Islet of Langerhans (tissue), 1 donor: ENCODE measurements around the gene HINT1.
"Not testable (repeated sequence)": the region's sequence is repeated elsewhere in the genome, so short reads cannot be mapped to it uniquely, and the experiment has no call there.

Experiments used
- FAIRE-seq: peaks from one replicate; lab custom pipeline; 2011; peaks lifted over from hg19 to GRCh38; lab: Jason Lieb, UNC

HINT1 gene

GRCh38 chr5:131170540-131171275 lies 5.7 kb upstream of the HINT1 start, which contains the start of gene LYRM7:
Gene LYRM7 (plus strand): TSS chr5:131170944. CDS start chr5:131171021, 77 bp downstream.
- FAIRE-seq, result peak; percentile 98

DNA sequence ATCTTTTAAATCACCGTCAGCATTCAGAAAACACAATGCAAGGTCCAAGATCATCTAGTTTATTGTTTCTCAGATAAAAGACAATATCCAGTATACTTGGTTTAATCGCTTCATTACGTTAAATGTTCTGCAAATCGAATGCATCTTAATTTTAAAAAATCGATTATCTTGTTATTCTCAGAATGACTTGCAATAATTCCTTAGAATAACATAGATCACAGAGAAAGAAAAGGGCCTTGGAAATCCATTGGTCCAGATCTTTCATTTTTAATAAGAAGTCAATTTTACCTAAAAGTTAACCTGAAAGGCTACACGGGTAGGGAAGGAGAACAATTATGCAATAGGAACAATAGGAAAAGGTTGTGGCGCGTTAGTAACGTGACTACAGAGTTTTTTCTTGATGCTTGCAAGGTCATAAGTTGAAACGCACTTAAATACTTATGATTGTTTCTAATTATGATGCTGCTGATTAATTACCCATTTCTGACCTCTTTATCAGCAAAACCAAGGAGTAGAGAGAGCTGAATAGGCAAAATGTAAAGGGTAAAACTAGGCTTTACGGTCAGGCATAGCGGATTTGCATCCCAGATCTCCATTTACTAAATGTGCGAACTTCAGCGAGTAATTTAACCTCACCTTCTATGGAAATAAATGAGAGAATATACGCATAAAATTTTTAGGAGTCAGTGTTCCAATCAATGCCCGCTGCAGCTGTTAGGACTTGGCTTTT lies 4.9 kb upstream of the HINT1 start:
- no peak for FAIRE-seq

GRCh38 chr5:131167615-131168014 lies 2.6 kb upstream of the HINT1 start:
- FAIRE-seq, result no peak

DNA sequence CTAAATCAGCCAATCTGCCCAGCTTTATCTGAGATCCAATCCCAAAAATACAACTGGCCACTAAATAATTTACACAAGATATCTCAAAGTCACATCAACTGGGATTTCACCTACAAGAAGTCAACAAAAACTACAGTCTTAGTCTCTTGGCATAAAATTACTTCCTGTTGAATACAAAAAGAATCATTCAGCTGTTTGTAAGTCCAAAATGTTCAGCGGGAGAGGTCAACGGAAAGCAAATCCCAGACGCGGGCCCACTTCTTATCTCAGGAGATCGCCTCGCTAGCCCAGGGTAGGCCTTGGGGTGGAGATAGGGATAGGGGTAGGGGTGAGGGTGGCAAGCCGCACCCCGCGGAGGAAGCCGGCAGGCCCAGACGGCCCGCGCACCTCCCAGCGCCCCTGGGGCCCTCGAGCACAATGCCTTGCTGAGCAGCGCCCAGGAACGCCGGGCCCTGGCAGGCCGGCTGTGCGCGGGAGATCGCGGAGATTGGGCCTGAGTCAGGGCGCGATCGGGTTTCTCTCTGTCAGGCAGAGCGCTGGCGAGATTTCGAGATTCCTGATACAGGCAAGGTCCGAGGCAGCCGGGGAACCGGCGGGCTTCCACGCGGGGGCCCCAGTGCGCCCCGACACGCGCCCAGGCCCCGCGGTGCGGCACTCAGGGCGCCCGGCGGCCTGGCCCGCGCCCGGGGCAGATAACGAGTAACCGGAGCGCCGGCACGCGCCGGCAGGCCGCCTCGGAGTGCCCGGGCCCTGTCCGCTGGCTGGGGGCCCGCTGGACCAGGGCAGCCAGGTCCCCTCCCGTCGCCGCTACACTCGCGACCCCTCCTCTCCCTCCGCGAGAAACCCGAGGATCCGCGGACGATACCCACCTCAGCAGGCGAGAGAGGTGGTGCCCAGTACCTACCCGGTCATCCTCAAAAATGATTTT lies 601 bp downstream of the HINT1 start:
- FAIRE-seq, result no peak

DNA sequence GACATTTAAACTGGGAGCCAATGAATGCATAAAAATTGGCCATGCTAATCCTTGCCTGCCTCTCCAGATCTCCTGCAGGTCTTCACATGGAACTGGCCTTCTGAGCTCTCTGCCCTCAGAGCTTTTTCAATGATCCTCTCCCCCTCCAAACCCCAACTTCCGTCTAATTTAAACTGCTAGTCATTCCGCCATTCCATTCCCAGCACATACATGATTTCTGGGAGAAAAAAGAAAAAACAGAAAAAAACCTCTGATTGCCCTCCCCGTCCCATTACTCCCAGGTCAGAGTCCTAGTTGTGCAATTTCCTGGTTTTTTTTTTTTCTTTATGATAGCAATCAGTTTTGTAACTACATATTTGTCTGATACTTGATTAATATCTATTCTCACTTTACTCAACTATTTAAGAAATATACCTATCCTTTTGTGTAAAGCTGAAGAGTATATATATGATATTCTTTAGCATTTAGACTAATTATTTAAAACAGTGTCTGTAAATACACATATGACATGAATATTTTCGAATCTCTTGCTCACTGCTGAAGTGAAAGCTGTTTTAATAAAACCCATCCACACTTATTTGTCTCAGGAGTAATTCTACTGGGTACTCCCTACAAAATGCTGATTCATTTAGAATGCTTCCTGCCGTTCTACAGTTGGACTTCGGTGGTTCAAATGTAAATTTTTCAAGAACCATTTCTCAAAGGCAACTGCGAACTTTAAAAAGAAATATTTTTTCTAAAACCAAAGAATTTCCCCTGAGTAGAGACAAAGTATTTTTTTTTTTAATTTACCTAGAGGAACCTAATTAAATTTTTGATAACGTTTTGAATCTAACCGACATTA lies 1.6 kb downstream of the HINT1 start:
- peak; percentile 90 for FAIRE-seq

DNA sequence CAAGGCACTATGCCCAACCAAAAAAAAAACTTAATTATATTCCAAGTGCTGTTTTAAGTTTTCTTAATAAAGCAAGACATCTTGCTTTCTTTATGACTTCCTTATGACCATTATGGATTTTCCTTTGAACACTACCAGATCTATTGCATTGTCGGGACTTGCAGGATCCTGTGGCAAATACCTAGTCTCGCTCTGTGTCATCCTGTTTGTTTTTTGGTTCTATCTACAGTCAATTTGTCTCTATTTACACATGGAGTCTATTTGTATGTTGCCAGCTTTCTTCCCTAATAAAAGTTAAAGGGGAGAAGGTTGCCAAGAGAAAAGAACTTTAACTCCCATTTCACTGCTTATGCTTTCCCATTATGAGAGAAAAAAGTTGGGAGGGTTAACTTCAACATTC lies 4.9 kb downstream of the HINT1 start:
- FAIRE-seq, result no peak

DNA sequence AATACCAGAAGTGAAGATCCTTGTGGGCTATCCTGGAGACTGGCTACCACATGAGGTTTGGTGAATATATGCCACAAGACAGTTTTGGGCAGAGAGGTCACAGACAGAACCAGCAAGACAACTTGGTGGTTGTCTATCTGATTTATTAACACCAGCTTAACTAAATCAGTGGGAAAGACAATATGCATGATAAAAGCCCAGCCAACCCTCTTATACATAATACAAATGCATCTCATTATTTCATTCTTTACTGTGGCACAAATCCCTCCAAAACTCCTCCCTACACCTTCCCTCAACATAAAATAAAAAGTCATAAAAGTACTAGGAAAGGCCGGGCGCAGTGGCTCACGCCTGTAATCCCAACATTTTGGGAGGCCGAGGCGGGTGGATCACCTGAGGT lies 8.1 kb downstream of the HINT1 start:
- FAIRE-seq, result no peak

DNA sequence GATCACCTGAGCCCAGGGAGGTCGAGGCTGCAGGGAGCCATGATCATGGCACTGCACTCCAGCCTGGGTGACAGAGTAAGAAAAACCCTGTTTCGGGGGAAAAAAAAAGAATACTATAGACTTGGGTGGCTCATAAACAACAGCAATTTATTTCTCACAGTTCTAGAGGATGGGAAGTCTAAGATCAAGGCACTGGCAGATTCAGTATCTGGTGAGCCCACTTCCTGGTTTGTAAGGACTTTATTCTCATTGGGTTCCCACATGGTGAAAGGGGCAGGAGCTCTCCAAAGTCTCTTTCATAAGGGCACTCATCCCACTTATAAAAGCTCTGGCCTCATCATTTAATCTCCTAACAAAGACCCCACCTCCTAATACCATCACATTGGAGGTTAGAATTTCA lies 8.7 kb downstream of the HINT1 start:
- FAIRE-seq, result no peak

GRCh38 chr5:131151216-131151615 lies 13.8 kb downstream of the HINT1 start:
- no peak for FAIRE-seq

- FAIRE-seq, result no peak
Observed at GRCh38 chr5:131150408-131150807, 14.6 kb downstream of the HINT1 start.

- no peak for FAIRE-seq
Observed at GRCh38 chr5:131148835-131149234, 16.2 kb downstream of the HINT1 start.

- no peak for FAIRE-seq
Observed at GRCh38 chr5:131147258-131147657, 17.8 kb downstream of the HINT1 start.

- no peak for FAIRE-seq
Observed at GRCh38 chr5:131142970-131143617, 22.0 kb downstream of the HINT1 start.

- no peak for FAIRE-seq
Observed at GRCh38 chr5:131139321-131139720, 25.7 kb downstream of the HINT1 start.

- FAIRE-seq, result not testable (repeated sequence)
Observed at GRCh38 chr5:131138406-131138805, 26.6 kb downstream of the HINT1 start.

DNA sequence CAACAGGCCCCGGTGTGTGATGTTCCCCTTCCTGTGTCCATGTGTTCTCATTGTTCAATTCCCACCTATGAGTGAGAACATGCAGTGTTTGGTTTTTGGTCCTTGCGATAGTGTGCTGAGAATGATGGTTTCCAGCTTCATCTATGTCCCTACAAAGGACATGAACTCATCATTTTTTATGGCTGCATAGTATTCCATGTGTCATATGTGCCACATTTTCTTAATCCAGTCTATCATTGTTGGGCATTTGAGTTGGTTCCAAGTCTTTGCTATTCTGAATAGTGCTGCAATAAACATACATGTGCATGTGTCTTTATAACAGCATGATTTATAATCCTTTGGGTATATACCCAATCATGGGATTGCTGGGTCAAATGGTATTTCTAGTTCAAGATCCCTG lies 32.0 kb downstream of the HINT1 start:
- not testable (repeated sequence) for FAIRE-seq

- no peak for FAIRE-seq
Observed at GRCh38 chr5:131129306-131129705, 35.8 kb downstream of the HINT1 start.

GRCh38 chr5:131127244-131127643 lies 37.8 kb downstream of the HINT1 start:
- FAIRE-seq, result not testable (repeated sequence)

GRCh38 chr5:131114754-131115153 lies 50.3 kb downstream of the HINT1 start:
- FAIRE-seq, result no peak

GRCh38 chr5:131112424-131112823 lies 52.6 kb downstream of the HINT1 start:
- no peak for FAIRE-seq

DNA sequence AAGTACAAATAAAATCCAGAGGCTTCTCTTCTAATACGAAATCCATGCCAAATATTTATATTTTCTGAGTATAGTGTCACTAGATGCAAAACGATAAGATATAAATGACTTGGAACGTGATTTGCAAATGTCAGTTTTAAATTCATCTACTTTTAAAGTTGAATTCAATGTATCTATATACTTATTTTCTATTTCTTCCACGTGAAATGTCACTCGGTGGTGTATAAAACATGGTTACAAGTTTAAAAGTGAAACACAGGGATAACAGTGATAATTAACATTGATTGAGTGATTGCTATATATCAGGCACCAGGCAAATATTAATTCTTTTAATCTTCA lies 54.8 kb downstream of the HINT1 start:
- no peak for FAIRE-seq
